ENCODE data around the gene C3orf62.

DNA sequence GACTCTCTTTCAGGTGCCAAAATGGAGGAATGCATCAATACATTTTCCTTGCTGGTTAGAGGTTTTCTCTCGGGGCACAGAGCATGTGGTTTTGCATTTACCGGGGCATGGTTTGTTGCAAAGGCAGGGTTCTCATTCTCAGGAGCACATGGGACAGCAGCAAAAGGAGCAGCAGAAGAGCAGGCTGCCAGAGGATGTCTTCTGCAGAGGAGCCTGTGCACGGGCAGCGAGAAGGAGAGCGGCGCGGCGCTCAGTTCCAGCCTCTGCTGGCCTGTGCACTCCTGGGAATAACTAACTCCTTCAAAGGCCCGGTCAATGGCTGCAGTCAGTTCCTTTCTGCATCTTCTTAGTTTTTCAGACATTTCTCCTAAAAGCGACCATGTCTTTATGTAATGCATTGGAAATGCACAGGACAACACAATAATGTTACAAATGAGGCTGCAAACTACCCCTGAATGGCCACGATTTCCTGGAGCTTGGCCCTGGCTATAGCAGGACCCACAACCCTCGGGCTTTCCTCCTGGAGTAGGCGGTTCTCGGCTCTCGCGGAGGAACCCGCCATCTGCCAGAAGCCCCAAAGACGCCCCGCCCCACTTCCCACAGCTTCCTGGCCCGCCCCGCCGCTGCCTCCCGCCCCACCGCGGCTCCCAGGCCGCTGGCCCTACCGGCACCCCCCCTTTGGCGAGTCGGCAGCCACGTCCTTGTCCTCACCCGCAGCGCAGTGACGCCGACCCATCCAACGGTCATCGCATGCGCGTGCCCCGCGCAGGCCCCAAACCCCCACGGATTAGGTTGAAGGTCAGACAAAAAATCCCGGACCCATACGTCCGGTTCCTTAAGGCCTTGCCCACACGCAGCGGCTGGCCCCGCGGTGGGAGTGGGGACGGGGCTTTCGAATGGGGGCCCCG, at the start of gene C3orf62:
- TF ChIP-seq POLR2AphosphoS5 (IDR thresholded peaks at IDR 0.05), result peak in 1 of 3 donors; percentile 39
- TF ChIP-seq, protein P1, sequence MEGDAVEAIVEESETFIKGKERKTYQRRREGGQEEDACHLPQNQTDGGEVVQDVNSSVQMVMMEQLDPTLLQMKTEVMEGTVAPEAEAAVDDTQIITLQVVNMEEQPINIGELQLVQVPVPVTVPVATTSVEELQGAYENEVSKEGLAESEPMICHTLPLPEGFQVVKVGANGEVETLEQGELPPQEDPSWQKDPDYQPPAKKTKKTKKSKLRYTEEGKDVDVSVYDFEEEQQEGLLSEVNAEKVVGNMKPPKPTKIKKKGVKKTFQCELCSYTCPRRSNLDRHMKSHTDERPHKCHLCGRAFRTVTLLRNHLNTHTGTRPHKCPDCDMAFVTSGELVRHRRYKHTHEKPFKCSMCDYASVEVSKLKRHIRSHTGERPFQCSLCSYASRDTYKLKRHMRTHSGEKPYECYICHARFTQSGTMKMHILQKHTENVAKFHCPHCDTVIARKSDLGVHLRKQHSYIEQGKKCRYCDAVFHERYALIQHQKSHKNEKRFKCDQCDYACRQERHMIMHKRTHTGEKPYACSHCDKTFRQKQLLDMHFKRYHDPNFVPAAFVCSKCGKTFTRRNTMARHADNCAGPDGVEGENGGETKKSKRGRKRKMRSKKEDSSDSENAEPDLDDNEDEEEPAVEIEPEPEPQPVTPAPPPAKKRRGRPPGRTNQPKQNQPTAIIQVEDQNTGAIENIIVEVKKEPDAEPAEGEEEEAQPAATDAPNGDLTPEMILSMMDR (IDR thresholded peaks at IDR 0.05), result no peak
